ENCODE results near the gene PRSS57.

Gene PRSS57

GRCh38 chr19:652467-653389 is 42.5 kb downstream of the PRSS57 start:
- peaks cover 34% of the 10 kb centered on the region for H3K79me2 ChIP-seq
- H2AFZ ChIP-seq, result no peak overlapping the region
- H3K4me1 ChIP-seq, result no peaks in the 10 kb centered on the region
- H3K4me3 ChIP-seq (ENCODE audit: low read depth, low read length), result no peak overlapping the region
- no peak overlapping the region for H3K9ac ChIP-seq
- H3K27me3 ChIP-seq (ENCODE audit: control insufficient read depth, insufficient read depth, low read length), result no peaks in the 10 kb centered on the region
- no peaks in the 10 kb centered on the region for H3K36me3 ChIP-seq (ENCODE audit: control insufficient read depth, insufficient read depth, low read length)
- TF ChIP-seq, protein P1, sequence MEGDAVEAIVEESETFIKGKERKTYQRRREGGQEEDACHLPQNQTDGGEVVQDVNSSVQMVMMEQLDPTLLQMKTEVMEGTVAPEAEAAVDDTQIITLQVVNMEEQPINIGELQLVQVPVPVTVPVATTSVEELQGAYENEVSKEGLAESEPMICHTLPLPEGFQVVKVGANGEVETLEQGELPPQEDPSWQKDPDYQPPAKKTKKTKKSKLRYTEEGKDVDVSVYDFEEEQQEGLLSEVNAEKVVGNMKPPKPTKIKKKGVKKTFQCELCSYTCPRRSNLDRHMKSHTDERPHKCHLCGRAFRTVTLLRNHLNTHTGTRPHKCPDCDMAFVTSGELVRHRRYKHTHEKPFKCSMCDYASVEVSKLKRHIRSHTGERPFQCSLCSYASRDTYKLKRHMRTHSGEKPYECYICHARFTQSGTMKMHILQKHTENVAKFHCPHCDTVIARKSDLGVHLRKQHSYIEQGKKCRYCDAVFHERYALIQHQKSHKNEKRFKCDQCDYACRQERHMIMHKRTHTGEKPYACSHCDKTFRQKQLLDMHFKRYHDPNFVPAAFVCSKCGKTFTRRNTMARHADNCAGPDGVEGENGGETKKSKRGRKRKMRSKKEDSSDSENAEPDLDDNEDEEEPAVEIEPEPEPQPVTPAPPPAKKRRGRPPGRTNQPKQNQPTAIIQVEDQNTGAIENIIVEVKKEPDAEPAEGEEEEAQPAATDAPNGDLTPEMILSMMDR (IDR thresholded peaks at IDR 0.05), result no peak
- no peak overlapping the region for H3K4me2 ChIP-seq (ENCODE audit: low read length)
- no peak overlapping the region for H3K27ac ChIP-seq
- no peaks in the 10 kb centered on the region for H3K9me3 ChIP-seq (ENCODE audit: control insufficient read depth, low read length)

GRCh38 chr19:651991-652390 is 43.3 kb downstream of the PRSS57 start:
- Histone ChIP-seq H3K4me3 (ENCODE audit: low read depth, low read length) (no peak overlapping the region), H3K79me2 (peaks cover 28% of the 10 kb centered on the region), H3K27ac (no peak overlapping the region), H3K27me3 (ENCODE audit: control insufficient read depth, insufficient read depth, low read length) (no peaks in the 10 kb centered on the region), H2AFZ (no peak overlapping the region), H3K9ac (no peak overlapping the region), H3K4me1 (no peaks in the 10 kb centered on the region), H3K36me3 (ENCODE audit: control insufficient read depth, insufficient read depth, low read length) (no peaks in the 10 kb centered on the region), H3K9me3 (ENCODE audit: control insufficient read depth, low read length) (no peaks in the 10 kb centered on the region), H3K4me2 (ENCODE audit: low read length) (no peak overlapping the region)
- TF ChIP-seq, protein P1 (IDR thresholded peaks at IDR 0.05), result no peak

- H3K4me1 ChIP-seq, result no peaks in the 10 kb centered on the region
Measured at GRCh38 chr19:651114-651818, 44.0 kb downstream of the PRSS57 start.

DNA sequence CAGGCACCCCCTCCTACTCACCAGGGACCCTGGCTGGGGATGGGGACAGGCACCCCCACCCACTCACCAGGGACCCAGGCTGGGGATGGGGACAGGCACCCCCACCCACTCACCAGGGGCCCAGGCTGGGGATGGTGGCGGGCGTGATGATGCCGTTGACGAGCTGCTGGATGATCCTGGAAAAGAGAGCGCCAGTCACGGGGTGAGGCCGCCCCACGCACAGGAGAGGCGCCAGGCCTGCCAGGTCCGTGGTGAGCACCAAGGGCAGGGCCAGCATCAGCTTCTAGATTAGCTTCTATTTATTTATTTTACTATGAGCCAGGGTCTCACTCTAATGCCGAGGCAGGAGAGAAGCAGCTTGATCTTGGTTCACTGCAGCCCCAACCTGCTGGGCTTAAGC is 45.1 kb downstream of the PRSS57 start:
- Histone ChIP-seq H3K4me3 (ENCODE audit: low read depth, low read length) (no peak overlapping the region), H3K4me1 (no peaks in the 10 kb centered on the region), H3K79me2 (peaks cover 18% of the 10 kb centered on the region), H3K27ac (no peak overlapping the region), H3K4me2 (ENCODE audit: low read length) (no peak overlapping the region), H3K9ac (no peak overlapping the region), H2AFZ (no peak overlapping the region), H3K9me3 (ENCODE audit: control insufficient read depth, low read length) (no peaks in the 10 kb centered on the region), H3K27me3 (ENCODE audit: control insufficient read depth, insufficient read depth, low read length) (no peaks in the 10 kb centered on the region), H3K36me3 (ENCODE audit: control insufficient read depth, insufficient read depth, low read length) (no peaks in the 10 kb centered on the region)
- TF ChIP-seq, protein P1 (IDR thresholded peaks at IDR 0.05), result no peak

More at GRCh38 chr19:651114-651818, 44.0 kb downstream of the PRSS57 start:
- H2AFZ ChIP-seq, result no peak overlapping the region
- H3K4me2 ChIP-seq (ENCODE audit: low read length), result no peak overlapping the region
- H3K27me3 ChIP-seq (ENCODE audit: control insufficient read depth, insufficient read depth, low read length), result no peaks in the 10 kb centered on the region
- H3K36me3 ChIP-seq (ENCODE audit: control insufficient read depth, insufficient read depth, low read length), result no peaks in the 10 kb centered on the region
- peaks cover 28% of the 10 kb centered on the region for H3K79me2 ChIP-seq
- no peaks in the 10 kb centered on the region for H3K9me3 ChIP-seq (ENCODE audit: control insufficient read depth, low read length)
- no peak overlapping the region for H3K9ac ChIP-seq
- TF ChIP-seq, protein P1 (IDR thresholded peaks at IDR 0.05), result no peak
- H3K4me3 ChIP-seq (ENCODE audit: low read depth, low read length), result no peak overlapping the region
- H3K27ac ChIP-seq, result no peak overlapping the region
